ENCODE results near the gene ABHD5.
"Not testable (repeated sequence)": the region's sequence is repeated elsewhere in the genome, so short reads cannot be mapped to it uniquely, and the experiment has no call there.

ABHD5 gene

DNA sequence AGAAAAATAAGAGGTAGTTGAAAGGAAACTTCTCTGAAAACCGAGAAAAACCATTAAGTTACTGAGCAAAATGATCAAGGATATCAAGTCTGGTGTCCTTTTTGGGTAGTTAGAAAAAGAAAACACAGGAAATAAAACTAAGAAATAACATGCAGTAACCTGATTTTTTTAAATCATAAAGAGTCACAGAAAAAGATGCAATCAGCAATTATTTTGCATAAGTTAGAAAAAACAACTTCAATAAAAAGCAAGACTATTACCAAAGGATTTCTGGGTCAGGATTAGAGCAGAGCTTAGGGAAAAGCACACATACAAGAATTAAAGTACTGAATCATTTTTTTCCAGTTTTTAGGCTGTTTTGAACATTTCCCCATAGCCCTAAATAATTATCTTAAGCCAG, 40.4 kb upstream of the ABHD5 start:
- no peak for TF ChIP-seq ZFX (IDR thresholded peaks at IDR 0.05)
- H3K27ac ChIP-seq, result no peak overlapping the region

- not testable (repeated sequence) for H3K27ac ChIP-seq
These were observed 34.3 kb upstream of the ABHD5 start for GRCh38 chr3:43656390-43656789.

DNA sequence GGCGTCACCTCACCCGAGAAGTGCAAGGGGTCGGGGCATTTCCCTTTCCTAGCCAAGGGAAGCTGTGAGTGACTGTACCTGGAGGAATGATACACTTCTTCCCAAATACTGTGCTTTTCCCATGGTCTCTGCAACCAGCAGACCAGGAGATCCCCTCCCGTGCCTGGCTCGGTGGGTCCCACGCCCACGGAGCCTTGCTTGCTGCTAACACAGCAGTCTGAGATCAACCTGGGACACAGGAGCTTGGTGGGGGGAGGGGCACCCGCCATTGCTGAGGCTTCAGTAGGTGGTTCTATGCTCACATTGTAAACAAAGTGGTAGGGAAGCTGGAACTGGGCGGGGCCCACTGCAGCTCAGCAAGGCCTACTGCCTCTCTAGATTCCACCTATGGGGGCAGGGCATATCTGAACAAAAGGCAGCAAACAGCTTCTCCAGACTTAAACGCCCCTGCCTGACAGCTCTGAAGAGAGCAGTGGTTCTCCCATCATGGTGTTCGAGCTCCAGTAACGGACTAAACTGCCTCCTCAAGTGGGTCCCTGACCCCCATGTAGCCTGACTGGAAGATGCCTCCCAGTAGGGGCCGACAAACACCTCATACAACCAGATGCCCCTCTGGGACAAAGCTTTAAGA, 31.4 kb upstream of the ABHD5 start:
- H3K27ac ChIP-seq, result no peak overlapping the region
- no peak for TF ChIP-seq CTCF (conservative IDR thresholded peaks at IDR 0.05)
- TF ChIP-seq ZFX (IDR thresholded peaks at IDR 0.05), result no peak

- not testable (repeated sequence) for H3K27ac ChIP-seq
These were observed 29.4 kb upstream of the ABHD5 start for GRCh38 chr3:43661376-43661775.

DNA sequence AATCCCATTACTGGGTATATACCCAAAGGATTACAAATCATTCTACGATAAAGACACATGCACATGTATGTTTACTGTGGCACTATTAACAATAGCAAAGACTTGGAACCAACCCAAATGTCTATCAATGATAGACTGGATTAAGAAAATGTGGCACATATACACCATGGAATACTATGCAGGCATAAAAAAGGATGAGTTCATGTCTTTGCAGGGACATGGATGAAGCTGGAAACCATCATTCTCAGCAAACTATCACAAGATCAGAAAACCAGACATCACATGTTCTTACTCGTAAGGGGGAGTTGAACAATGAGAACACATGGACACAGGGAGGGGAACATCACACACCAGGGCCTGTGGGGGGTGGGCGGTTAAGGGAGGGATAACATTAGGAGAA, 25.7 kb upstream of the ABHD5 start:
- H3K27ac ChIP-seq, result not testable (repeated sequence)

GRCh38 chr3:43670635-43671522, 19.9 kb upstream of the ABHD5 start:
- TF ChIP-seq CTCF (conservative IDR thresholded peaks at IDR 0.05), result no peak
- no peak for TF ChIP-seq ZFX (IDR thresholded peaks at IDR 0.05)
- no peak overlapping the region for H3K27ac ChIP-seq

DNA sequence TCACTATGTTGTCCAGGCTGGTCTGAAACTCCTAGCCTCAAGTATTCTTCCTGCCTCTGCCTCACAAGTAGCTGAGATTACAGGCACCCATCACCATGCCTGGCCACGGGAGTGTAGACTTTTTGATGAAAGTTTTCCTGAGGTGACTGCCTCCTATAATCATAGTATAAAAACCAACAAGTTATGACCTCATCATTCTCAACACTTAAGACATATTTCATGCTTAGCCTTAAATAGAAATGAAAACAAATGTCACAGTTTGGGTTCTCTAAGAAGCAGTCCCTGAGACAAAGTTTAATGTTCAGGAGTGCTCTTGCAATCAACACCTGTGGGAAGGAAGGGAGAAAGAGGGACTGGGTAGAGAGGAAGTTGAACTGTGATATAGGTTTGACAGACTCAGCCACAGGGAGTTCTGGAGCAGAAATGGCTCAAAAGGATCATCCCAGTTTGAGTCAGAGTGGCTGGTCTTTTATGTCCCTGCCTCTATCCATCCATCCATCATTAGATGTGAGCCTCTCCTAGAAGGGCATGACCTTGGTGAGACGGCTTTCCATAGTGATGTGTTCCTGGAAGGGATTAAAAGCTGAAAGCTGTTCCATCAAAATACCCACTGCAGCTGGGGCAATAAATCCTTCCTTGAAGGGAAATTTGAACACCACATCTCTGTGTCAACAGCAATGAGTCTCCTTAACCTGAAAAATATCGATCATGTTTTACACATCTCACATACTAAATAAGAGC, 16.2 kb upstream of the ABHD5 start:
- H3K27ac ChIP-seq, result no peak overlapping the region
- TF ChIP-seq CTCF (conservative IDR thresholded peaks at IDR 0.05) (no peak), ZFX (IDR thresholded peaks at IDR 0.05) (no peak)

- TF ChIP-seq CTCF (conservative IDR thresholded peaks at IDR 0.05), result no peak
- no peak for TF ChIP-seq ZFX (IDR thresholded peaks at IDR 0.05)
- no peak overlapping the region for H3K27ac ChIP-seq
These were observed 15.1 kb upstream of the ABHD5 start for GRCh38 chr3:43675593-43675992.

GRCh38 chr3:43676441-43676840, 14.3 kb upstream of the ABHD5 start:
- no peak overlapping the region for H3K27ac ChIP-seq
- TF ChIP-seq ZFX (IDR thresholded peaks at IDR 0.05) (no peak), CTCF (conservative IDR thresholded peaks at IDR 0.05) (no peak)

GRCh38 chr3:43678375-43678774, 12.4 kb upstream of the ABHD5 start:
- H3K27ac ChIP-seq, result not testable (repeated sequence)

DNA sequence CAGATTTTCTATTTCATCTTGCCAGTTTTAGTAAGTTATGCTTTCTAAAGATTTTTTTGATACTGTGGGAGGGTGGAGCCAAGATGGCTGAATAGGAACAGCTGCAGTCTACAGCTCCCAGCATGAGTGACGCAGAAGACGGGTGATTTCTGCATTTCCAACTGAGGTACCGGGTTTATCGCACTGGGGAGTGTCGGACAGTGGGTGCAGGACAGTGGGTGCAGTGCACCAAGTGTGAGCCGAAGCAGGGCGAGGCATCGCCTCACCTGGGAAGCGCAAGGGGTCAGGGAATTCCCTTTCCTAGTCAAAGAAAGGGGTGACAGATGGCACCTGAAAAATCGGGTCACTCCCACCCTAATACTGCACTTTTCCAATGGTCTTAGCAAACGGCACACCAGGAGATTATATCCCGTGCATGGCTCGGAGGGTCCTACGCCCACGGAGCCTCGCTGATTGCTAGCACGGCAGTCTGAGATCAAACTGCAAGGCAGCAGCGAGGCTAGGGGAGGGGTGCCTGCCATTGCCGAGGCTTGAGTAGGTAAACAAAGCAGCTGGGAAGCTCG, 11.8 kb upstream of the ABHD5 start:
- H3K27ac ChIP-seq, result not testable (repeated sequence)

DNA sequence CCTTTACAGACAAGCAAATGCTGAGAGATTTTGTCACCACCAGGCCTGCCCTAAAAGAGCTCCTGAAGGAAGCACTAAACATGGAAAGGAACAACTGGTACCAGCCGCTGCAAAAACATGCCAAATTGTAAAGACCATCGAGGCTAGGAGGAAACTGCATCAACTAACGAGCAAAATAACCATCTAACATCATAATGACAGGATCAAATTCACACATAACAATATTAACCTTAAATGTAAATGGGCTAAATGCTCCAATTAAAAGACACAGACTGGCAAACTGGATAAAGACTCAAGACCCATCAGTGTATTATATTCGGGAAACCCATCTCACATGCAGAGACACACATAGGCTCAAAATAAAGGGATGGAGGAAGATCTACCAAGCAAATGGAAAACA, 9.9 kb upstream of the ABHD5 start:
- not testable (repeated sequence) for H3K27ac ChIP-seq

Measured in C4-2B (cell line).